GM19099 (cell line): ENCODE results near the gene PIK3AP1.

ENCODE experiments used
- POLR2A ChIP-seq: IDR thresholded peaks from 3 replicates; pipeline ENCODE4 v1.6.1; 2011; ENCODE audit warnings: low read depth; ENCODE audit not compliant: insufficient read length; ENCODE audit errors: extremely low read depth

Gene PIK3AP1

GRCh38 chr10:96720422-96721206 lies at the start of gene PIK3AP1:
Gene PIK3AP1, minus strand, starts transcription at chr10:96720514. Its CDS starts 120 bp downstream, at chr10:96720394.
- TF ChIP-seq POLR2A, result peak; percentile 68

- TF ChIP-seq POLR2A, result no peak
These were observed 47.8 kb upstream of the PIK3AP1 start for GRCh38 chr10:96768136-96768535.

- no peak for TF ChIP-seq POLR2A
These were observed 47.3 kb upstream of the PIK3AP1 start for GRCh38 chr10:96767611-96768010.

GRCh38 chr10:96765406-96766240 lies 45.3 kb upstream of the PIK3AP1 start:
- TF ChIP-seq POLR2A, result no peak

- no peak for TF ChIP-seq POLR2A
These were observed 44.2 kb upstream of the PIK3AP1 start for GRCh38 chr10:96764425-96765060.

- TF ChIP-seq POLR2A, result no peak
These were observed 38.1 kb upstream of the PIK3AP1 start for GRCh38 chr10:96758423-96758822.

- no peak for TF ChIP-seq POLR2A
These were observed 36.0 kb upstream of the PIK3AP1 start for GRCh38 chr10:96756111-96756903.

GRCh38 chr10:96753956-96754355 lies 33.6 kb upstream of the PIK3AP1 start:
- TF ChIP-seq POLR2A, result no peak

GRCh38 chr10:96752375-96752774 lies 32.1 kb upstream of the PIK3AP1 start:
- TF ChIP-seq POLR2A, result no peak

GRCh38 chr10:96747734-96748550 lies 27.6 kb upstream of the PIK3AP1 start:
- no peak for TF ChIP-seq POLR2A

- no peak for TF ChIP-seq POLR2A
These were observed 26.2 kb upstream of the PIK3AP1 start for GRCh38 chr10:96746503-96746902.

- no peak for TF ChIP-seq POLR2A
These were observed 25.6 kb upstream of the PIK3AP1 start for GRCh38 chr10:96745950-96746349.

GRCh38 chr10:96743988-96744585 lies 23.8 kb upstream of the PIK3AP1 start:
- TF ChIP-seq POLR2A, result no peak
